ENCODE data around the gene GPR157. TPM values are rescaled to one million over a fixed set of nuclear protein-coding genes. Genes with fewer than 3 reads are reported as not detected.
"Not testable (repeated sequence)": the region's sequence is repeated elsewhere in the genome, so short reads cannot be mapped to it uniquely, and the experiment has no call there.

Gene GPR157
- 2.1 and 2.8 TPM in 2 replicates for total RNA-seq
- 6.1 TPM for polyA plus RNA-seq (2012)

DNA sequence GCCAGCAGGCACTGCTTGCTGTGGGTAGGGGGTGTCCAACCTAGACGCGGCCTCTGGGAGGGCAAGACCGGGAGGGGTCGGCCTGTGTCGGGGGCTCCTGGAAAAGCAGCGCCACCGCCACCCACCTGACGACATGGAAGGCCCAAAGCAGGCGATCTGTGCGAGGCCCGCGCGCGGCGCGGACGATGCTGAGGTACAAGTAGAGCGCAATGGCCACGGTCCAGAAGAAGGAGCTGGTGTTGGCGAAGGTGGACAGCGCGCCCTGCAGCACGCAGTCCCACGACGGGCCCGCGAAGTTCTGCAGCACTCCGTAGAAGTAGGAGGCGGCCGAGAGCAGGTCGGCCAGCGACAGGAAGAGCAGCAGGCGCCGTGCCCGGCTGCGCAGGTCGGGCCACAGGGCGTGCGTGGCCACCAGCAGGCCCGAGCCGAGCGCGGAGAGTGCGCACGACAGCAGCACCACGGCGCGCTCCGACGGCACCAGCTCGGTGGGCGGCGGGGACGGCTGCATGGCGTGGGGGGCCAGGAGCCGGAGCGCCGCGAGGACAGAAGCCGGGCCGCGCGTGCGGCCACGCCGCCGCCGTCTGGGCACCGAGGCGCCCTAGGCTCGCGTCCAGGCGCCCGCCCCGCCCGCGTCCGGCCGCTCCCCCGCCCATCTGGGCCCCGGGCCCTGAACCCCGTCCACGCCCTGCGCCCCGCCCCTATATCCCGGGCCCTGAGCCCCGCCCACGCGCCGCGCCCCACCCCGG, at the start of gene GPR157:
GPR157 (minus strand) TSS at position 583 of the 746 bp plus-strand sequence; CDS start at position 508, 75 bp downstream.
- DNase-seq (ENCODE audit: low read depth): peak; percentile 75

DNA sequence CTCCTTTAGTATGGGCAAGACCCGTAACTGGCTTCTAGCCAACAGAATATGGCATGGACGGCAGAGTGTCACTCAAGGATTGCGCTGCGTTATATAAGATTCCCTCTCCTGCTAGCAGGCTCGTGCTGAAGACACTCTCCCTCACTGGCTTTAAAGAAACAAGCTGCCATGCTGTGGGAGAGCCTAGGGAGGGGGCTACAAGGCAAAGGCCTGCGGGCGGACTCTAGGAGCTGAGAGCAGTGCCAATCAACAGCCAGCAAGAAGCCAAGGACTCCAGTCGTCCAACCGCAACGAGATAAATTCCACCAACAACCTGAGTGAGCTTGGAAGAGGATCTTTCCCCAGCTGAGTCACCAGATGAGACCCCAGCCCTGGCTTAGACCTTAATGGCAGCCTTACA, 45.9 kb upstream of the GPR157 start:
- DNase-seq (ENCODE audit: low read depth): no peak

GRCh38 chr1:9174243-9174642, 45.3 kb upstream of the GPR157 start:
- no peak for DNase-seq (ENCODE audit: low read depth)

GRCh38 chr1:9169601-9170137, 40.8 kb upstream of the GPR157 start:
- DNase-seq (ENCODE audit: low read depth): no peak

- DNase-seq (ENCODE audit: low read depth): no peak
These were observed 38.7 kb upstream of the GPR157 start for GRCh38 chr1:9167638-9168037.

- DNase-seq (ENCODE audit: low read depth): no peak
These were observed 37.7 kb upstream of the GPR157 start for GRCh38 chr1:9166289-9167235.

DNA sequence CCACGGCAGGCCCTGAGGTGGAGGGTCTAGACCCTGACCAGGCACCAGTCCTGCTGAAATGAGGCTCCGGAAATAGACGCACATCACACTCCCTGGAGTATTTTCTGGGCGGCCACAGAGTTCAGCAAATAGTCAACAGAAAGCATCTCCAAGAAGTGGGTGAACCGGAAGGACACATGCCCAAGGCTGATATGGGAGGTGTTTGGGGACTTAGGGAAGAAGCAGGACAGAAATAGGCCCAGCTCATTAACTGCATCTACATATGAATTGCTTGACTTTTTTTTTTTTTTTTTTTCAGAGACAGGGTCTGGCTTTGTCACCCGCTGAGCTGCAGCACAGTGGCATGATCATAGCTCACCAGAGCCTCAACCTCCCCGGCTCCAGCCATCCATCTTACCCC, 36.5 kb upstream of the GPR157 start:
- DNase-seq (ENCODE audit: low read depth): peak; percentile 32

DNA sequence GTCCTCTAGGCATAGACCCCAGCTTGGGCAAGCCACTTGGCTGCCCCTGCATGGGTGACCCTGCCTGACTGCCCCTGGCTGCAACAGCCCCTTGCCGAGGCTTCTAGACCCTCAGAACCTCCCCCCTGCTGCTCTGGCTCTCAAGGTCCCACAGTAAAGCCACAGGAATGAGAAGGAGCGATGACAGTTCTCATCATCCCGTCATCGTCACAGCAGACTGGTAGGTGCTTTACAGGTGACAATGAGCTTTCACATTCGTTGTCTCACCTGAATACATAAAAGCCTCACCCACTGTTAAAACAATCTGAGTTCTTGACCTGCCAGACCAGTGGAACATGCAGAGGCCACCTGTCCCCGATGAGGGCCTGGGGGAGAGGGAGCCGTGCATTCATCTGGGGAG, 36.0 kb upstream of the GPR157 start:
- DNase-seq (ENCODE audit: low read depth): no peak

GRCh38 chr1:9164532-9164900, 35.6 kb upstream of the GPR157 start:
- no peak for DNase-seq (ENCODE audit: low read depth)

DNA sequence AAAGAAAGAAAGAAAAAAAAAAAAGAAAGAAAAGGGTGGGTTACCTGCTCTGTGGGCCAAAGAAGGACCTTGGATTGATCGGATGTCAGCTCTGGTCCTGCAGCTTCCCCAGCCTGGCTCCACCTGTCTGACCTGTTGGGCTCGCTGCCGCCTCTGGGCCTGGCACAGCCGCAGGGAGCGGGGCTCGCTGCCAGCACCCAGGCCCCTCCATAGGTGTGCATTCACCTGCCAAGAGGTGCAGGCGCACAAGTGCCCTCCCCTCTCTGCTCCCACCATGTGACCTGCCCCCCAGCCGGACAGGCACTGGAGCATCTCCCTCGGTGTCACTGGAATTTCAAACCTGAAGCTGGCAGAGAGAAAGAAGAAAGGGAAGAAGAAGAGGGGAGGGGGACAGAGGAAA, 33.1 kb upstream of the GPR157 start:
- no peak for DNase-seq (ENCODE audit: low read depth)

GRCh38 chr1:9161342-9161741, 32.4 kb upstream of the GPR157 start:
- no peak for DNase-seq (ENCODE audit: low read depth)

DNA sequence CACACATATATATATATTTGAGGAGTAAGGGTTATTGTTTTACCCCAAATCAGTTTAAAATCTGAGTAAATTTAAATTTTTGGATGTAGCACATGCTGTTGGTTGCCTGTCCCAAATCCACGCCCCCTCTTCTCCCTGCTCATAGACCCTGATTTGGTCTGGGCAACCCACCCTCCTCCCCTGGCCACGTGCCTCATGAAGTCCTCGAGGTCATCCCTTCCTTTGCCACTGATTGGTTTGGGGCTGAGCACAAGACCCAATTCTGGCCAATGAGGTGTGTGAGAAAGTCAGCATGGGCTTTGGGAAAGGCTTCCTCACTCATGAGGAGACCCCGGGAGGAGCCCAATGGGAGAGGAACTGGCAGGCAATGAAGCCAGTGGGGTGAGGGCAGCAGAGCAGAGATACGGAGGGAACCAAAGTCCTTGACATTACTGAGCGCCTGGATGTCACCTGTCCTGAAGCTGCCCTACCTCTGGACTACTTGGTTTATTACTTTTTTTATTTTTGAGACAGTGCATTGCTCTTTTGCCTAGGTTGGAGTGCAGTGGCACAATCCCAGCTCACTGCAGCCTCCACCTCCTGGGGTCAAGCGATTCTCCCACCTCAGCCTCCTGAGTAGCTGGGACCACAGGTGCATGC, 31.3 kb upstream of the GPR157 start:
- no peak for DNase-seq (ENCODE audit: low read depth)

DNA sequence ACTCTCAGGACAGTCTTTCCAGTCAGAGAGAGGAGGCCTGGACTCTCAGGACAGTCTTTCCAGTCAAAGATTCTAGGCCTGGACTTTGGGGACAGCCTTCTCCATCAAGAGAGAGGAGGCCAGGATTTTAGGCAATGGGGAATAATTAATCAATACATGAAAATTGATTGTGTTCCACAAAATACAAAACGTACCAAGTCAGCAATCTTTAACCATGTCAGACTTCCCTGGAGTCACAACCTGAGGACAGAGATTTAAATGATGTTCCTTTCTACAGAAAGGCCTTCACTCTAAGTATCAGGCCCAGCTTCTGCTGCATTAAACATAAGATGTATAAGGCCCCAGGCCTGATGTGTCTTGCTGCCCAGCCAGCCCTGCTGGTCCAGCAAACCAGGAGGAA, 27.0 kb upstream of the GPR157 start:
- DNase-seq (ENCODE audit: low read depth): no peak

DNA sequence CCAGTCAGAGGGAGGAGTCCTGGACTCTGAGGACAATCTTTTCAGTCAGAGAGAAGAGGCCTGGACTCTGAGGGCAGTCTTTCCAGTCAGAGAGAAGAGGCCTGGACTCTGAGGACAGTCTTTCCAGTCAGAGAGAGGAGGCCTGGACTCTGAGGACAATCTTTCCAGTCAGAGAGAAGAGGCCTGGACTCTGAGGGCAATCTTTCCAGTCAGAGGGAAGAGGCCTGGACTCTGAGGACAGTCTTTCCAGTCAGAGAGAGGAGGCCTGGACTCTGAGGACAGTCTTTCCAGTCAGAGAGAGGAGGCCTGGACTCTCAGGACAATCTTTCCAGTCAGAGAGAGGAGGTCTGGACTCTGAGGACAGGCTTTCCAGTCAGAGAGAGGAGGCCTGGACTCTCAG, 26.5 kb upstream of the GPR157 start:
- DNase-seq (ENCODE audit: low read depth): not testable (repeated sequence)

DNA sequence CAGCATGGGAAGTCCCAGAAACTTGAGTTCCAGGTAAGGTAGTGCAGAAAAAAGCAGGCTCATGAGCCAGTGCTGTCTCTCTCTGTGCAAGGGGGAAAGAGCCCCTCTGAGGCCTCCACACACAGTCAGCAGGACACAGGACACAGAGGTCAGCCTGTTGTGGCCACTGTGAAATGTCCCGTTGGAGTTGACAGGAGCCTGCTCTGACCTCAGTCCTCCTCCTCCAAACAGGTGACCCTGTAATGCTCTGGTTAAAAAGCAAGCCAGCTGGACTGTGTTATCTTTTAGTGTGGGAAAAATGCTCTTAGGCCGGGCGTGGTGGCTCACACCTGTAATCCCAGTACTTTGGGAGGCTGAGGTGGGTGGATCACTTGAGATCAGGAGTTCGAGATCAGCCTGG, 24.2 kb upstream of the GPR157 start:
- no peak for DNase-seq (ENCODE audit: low read depth)

GRCh38 chr1:9152535-9152934, 23.6 kb upstream of the GPR157 start:
- no peak for DNase-seq (ENCODE audit: low read depth)

DNA sequence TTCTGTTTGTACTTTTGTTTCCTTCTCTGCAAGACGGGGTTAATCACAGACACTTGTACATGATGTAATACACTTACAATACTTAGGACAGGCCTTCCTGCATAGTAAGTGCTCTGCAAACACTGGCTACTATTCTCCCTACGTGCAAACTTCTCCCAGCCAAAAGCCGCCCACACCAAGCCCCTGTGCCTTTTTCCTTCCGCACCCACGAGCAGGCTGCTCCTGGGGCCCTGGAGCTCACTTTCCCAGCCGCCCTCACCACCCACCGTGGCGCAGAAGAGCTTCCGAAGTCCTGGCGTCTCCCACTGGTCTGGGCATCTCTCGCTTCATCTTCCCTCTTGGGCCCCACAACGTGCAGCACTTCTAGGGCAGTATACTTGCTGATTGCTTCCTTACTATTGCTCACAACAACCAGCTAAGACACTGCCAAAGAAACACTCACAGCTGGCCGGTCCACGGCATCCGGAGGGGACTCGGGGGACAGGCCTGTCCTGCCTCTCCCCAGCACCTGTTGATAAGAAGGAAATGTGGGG, 22.5 kb upstream of the GPR157 start:
- no peak for DNase-seq (ENCODE audit: low read depth)

GRCh38 chr1:9150582-9151327, 21.9 kb upstream of the GPR157 start:
- DNase-seq (ENCODE audit: low read depth): no peak

- peak; percentile 88 for DNase-seq (ENCODE audit: low read depth)
These were observed 21.1 kb upstream of the GPR157 start for GRCh38 chr1:9149837-9150581.

DNA sequence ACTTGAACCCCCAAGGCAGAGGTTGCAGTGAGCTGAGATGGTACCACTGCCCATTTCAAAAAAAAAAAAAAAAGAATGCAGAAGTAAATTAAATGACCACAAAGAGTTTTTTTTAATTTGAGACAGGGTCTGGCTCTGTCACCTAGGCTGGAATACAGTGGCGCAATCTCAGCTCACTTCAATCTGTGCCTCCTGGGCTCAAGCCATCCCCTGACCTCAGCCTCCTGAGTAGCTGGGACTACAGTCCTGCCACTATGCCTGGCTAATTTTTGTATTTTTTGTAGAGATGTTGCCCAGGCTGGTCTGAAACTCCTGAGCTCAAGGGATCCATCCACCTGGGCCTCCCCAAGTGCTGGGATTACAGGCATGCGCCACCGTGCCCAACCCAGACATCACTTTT, 20.2 kb upstream of the GPR157 start:
- no peak for DNase-seq (ENCODE audit: low read depth)

Data from myocyte (in vitro differentiated cells).